Measurements from ENCODE around the gene DKKL1.

DNA sequence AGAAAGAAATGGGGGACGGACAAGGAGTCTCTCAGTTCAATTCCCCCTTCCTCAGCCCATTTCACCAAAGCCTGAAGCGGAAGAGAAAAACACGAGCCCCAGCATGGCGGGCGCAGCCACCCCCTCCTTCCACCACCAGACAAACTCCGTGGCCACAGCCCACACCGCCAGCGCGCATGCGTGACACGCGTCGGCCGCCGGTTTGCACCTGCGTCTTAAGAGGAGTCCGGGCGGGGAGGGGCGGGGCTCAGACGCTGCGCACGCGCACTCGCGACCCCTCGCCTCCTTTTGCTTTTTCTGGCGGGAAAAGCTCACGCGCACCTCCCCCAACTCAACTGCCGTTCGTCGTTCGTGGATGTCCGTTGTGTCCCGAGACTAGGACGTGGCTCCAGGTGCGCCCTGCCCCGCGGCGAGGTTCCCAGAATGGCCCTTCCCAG, 24.3 kb downstream of the DKKL1 start, which contains the start of gene KASH5:
- TF ChIP-seq, protein P1, sequence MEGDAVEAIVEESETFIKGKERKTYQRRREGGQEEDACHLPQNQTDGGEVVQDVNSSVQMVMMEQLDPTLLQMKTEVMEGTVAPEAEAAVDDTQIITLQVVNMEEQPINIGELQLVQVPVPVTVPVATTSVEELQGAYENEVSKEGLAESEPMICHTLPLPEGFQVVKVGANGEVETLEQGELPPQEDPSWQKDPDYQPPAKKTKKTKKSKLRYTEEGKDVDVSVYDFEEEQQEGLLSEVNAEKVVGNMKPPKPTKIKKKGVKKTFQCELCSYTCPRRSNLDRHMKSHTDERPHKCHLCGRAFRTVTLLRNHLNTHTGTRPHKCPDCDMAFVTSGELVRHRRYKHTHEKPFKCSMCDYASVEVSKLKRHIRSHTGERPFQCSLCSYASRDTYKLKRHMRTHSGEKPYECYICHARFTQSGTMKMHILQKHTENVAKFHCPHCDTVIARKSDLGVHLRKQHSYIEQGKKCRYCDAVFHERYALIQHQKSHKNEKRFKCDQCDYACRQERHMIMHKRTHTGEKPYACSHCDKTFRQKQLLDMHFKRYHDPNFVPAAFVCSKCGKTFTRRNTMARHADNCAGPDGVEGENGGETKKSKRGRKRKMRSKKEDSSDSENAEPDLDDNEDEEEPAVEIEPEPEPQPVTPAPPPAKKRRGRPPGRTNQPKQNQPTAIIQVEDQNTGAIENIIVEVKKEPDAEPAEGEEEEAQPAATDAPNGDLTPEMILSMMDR (conservative IDR thresholded peaks at IDR 0.05), result no peak
- TF ChIP-seq ZFX (IDR thresholded peaks at IDR 0.05), result no peak
